GM19035 (cell line): ENCODE results near the gene BRAT1.

Experiments used
- ATAC-seq: cut with Tn5 transposase; IDR thresholded peaks from one replicate; pipeline ENCODE4 v1.9.1; 2021; ENCODE audit not compliant: unreplicated experiment

BRAT1 gene

DNA sequence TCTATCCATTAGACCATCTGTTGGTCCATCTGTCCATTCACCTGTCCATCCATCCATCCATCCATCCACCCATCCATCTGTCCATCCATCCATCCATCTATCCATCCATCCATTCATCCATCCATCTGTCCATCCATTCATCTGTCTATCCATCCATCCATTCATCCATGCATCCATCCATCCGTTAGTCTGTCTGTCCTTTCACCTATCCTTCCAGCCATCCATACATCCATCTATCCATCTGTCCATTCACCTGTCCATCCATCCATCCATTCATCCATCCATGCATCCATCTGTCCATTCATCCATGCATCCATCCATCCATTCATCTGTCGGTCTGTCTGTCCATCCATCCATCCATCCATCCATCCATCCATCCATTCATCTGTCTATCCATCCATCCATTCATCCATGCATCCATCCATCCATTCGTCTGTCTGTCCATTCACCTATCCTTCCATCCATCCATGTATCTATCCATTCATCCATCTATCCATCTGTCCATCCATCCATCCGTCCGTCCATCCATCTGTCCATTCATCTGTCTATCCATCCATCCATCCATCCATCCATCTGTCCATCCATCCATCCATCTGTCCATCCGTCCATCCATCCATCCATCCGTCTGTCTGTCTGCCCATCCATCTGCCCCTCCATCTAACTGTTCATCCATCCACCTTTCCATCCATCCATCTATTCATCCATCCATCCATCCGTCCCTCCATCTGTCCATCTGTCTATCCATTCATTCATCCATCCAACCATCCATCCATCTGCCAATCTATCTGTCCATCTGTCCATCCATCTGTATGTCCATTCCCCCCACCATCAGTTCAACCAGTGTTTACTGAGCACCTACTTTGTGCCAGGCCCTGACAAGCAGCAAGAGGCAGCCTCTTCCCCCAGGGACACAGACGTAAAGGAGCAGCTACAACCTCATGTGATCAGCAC is 40.6 kb downstream of the BRAT1 start:
- ATAC-seq = no peak

- no peak for ATAC-seq
Measured at GRCh38 chr7:2513702-2514101, 41.6 kb downstream of the BRAT1 start.

DNA sequence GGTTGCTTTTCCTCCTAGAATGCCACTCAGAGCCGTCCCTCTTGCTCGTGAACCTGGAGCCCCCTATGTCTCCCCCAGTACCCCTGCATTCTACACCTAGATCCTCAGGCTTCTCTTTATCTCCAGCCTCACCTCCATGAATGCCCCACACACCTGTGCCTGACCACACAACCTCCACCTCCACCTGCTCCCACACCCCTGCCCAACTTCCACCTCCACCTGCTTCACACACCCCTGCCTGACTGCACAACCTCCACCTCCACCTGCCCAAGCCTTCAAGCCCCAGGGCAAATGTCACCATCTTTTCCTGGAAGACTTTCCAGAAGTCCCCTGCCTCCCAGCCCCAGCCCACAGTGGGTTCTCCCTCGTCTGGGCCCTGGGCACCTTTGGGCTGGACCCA is 42.6 kb downstream of the BRAT1 start:
- no peak for ATAC-seq

DNA sequence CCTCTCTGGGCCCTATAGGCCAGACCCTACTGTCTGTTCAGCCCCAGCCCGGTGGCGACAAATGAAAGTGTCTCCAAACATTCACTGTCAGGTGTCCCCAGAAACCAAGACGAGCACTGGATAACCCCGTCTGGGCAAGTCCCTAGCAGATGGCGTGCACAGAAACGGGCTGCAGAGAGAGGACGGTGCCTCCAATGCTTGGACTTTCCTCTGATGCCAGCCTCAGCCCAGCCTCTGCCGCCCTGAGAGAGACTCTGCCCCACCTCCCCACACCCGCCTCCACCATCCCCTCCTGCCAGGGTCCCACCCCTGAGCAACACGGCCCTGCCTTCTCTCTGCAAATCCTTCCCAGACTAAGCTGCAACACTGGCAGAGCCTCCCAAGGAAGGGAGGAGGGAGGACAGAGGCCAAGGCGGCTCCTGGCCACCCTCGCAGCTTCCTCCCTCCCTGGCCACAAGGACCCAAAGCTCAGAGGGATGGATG is 43.1 kb downstream of the BRAT1 start:
- no peak for ATAC-seq

- no peak for ATAC-seq
Measured at GRCh38 chr7:2511769-2512168, 43.6 kb downstream of the BRAT1 start.

DNA sequence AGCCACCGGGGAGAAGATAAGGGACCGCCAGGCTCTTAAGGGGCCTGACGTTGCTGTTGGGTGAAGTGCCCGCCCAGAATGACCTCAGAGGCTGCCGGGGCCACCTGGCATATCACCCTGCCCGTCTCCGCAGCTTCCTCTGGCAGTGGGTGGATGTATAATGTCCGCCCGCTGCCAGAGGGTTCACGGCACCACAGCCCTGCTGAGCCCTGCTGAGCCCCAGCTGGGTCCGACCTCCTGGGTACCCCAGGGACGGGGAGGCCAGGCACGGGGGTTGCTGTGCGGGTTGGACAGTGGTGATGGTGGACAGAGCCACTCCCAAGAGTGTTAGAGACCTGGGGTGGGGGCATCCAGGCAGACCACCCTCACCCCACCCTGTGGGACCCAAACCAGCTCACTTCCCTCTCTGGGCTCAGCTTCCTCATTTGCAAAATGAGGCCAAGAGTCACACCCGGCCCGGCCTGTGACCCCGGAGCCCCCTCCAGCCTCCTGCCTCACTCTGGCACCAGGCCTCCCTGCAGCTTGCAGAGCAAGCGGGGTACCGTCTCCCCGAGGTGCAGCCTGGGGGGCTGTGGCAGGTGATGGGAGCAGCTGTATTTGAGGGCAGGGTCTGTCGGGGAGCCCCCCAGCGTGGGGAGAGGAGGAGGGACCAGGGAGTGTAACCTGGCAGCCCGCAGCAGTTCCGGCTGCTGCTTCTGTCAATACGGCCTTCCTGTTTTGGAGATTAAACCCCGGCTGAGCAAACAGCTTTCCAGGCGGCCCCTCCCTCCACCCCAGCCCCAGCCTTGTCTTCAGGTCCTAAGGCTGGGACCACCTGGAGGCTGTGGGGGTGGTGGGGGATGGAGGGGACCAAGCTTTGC is 44.2 kb downstream of the BRAT1 start:
- ATAC-seq = no peak

DNA sequence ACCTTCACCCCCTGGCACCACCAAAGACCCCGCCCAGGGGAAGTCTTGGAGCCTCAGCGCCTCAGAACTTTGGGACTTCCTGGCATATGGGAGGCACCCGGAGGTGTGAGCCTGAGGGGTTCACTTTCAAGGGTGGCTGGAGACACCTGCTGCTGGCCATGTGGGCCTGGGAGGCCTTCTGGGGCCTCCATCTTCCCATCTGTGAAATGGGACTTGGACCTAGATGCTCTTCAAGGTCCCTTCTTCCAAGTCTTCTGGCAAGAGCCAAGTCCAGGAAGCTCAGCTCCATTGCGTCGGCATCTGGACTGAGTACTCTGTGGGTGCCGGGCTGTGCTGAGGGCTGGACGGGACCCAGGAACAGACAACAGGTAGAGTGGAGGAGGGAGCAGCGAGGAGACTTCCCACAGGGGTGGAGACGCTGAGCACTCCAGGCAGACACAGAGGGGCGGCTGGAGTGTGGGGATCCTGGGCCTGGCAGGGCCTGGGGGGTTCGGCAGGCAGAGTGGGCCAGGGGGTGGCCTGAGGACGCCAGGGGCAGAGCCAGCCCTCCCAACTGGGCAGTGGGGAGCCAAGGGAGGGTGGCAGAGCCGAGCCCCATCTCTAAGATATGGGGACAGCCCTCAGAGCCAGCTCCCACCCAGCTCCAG is 45.1 kb downstream of the BRAT1 start:
- no peak for ATAC-seq

DNA sequence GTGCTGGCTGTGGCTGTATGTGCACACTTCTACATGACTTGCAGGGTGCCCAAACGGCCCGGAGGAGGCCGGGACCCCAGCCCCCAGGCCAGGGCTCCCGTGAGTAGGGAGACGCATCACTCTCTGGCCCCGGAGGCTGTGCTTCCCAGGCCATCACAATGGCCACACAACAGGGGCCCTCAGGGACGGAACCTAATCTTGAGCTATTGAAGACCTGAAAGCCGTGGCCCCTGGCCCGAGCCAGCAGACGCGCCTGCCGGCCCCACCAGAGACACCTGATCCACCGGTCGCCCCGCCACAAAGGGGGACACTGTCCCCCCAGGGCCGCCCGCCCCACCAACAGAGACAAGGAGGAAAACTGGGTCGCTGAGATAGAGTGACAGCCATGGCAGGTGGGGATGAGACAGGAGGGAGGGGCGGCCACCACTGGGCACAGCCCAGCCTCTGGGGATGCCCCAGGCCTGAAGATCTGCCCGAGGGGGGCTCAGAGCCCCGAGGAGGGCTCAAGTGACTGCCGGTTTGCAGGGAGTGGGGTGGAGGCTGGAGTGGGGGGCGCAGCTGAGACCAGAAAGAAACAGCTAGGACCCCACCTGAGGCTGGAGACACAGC is 45.9 kb downstream of the BRAT1 start:
- ATAC-seq = no peak

DNA sequence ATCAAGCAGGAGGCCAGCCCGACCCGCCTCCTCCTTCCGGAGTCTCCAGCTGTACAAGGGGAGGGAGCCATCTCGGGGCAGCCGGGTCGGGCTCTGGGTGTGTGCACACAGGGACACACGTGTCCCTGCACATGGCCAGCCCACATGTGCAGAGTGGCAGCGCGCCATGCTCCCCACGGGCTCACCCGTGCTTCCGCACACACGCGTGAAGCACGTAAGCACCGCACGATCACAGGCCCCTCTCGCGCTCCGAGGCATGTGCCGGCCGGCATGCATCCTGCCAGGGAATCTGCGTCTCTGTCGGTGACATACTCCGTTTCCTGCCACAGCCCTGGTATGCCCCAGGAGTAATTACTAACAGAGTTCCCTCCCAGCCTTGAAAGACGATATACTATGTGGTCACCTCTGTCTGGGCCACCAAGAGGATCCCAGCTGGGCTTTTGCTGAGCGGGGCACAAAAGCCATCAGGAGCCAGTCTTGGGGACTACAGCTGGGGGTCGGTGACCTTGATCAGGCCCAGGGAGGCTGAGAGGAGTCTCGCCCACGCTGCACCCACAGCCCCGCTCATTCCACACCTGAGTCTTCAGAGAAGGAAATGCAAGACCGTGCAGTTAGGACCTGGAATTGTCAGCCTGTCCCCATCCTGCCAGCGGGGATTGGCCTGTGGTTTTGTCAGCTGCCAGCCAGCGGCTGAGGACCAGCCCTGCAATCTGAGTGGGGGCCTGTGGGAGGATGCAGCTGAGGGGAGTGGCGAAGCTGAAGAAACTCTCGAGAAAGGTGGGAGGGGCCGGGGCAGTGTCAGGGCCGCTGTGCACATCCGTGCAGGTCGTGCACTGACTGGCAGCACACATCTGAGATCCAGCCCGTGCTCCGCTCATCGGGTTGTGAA is 46.8 kb downstream of the BRAT1 start:
- ATAC-seq = no peak

DNA sequence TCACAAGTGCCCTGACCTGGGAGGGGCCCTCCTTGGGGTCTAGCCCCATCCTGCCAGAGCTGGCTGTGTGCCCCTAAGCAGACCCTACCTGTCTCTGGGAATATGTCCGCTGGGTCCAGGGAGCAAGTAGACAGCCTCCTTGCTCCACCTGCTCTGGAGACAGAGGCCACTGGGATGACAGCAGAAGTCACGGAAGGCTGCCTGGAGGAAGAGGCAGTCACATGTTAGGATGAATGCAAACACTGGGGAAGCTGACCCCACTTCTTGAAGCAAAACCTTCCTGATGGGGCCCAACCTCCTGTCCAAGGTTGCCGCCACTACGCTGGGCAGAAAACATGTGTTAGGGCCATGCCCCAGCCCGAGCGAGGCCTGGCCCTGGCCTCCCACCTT is 47.4 kb downstream of the BRAT1 start:
- ATAC-seq = no peak

DNA sequence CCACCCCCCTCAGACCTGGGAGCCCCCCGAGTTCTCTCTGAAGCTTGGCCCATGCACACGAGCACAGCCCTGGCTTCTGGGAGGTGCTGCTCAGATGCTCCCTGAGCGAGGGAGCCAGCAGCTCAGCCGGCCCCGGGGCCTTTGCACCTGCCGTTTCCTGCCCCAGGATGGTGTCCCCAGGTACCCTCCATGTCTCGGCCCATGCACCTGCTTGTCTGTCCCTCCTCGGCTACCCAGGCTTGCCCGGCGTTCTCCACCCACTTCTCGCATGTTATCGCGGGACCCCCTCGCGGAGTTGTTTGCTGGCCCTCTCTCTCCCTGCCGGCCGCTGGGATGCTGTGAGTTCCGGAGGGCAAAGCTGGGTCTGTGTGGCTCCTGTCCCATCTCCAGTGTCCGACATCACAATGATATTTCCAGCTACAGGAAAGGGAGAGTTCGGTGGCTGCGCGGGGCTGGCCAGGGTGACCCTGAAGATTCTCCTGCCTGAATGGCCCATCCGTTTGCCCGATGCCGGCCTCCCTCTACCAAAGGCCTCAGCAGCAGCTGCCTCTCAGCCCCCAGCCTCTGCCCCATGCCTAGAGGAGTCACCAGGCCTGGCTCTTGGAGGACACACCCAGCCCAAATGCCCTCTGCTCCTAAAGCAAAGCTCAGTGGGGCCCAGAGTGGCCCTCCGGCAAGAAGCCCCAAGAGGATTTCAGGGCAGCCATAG is 48.0 kb downstream of the BRAT1 start:
- no peak for ATAC-seq

GRCh38 chr7:2505401-2505800 is 49.9 kb downstream of the BRAT1 start:
- ATAC-seq = no peak

DNA sequence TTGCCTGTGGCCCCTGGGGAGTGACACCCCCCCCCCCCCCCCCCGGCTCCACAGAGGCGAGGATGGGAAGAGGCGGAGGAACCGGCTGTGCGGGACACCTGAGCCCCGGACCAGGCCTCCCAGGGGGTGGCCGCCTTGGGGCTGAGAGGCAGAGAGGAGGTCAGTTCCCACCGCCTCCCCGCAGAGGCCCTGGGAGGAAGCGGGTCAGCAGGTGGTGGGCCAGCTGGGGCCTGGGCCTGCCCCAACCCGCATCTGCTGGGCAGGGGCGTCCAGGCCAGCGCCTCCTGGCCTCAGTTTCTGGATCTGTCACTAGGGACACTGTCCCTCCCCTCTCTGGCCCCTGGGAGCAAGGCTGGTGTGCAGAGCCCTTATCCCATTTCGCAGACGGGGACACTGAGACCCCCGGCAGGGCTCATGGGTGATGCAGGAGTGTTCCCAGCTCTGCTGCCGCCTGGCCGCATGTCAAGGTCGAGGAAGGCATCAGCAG is 50.4 kb downstream of the BRAT1 start:
- ATAC-seq = no peak

DNA sequence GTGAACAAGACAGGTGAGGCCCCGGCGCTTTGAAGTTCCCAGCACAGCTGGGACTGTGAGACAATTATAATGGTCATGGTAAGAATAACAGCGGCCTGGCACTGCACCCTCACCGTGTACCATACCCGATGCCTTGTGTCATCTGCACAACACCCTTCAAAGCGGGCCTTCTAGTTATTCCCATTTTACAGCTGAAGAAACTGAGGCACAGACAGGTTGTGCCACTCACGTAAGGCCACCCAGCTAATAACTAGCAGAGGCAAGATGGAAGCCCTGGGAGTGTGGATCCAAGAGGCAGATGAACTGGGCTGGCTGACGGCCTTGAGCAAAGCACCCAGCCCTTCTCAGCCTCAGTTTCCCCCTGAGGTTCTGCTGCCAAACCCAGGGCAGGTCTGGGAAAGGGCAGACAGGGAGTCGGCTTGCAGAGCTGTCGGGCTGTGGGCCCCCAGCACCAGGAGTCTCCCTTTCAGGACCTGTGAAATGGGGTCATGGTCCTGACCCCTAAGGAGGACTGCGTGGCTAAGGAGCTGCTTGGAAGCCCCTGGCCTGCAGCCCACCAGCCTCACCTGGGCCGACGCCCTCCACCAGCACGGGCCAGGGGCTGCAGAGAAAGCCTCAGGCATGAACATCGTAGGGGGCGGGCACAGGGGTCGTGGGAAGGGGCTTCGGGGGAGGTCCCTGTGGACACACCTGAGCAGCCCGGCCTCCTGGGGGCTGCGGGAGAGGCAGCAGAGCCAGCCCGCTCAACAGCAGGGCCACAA is 51.0 kb downstream of the BRAT1 start:
- no peak for ATAC-seq

DNA sequence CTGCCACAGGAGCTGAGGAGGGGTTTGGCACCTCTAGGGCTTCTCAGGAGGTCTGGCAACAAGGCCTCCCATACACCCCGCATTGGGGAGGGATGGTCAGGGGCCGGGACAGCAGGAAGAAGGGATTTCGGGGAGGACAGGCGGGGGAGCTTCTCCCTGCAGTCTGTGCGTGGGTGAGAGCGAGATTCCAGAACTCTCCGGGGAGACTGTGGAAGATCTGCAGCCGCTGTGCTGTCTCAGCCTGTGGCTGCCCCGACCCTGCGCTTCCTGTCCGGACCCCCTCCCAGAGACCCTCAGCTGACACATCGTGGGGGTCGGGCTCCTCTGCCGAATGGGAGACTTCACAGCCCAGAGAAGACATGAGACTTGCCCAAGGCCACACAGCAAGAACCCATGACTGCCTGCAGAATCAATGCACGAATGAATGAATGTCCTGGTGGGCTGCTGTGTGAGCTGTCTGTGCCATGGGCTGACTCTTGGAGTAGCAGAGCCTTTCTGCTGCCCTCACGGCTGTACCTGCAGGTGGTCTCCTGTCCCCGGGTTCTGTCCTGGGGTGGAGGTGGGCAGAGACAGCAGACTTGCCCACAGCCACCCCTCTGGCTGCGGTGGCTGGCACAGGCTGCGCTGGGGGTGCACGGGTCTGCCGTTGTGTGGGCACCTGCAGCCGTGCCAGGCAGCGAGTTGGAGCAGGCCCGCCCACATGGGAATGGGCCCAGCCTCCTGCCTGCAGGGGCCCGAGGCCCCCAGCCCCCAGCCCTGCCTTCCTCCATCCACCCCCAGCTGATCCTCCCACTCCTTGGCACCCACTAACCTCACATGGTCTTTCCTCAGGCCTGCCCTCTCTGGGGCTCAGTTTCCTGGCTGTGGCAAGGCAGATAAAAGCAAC is 52.0 kb downstream of the BRAT1 start:
- no peak for ATAC-seq

DNA sequence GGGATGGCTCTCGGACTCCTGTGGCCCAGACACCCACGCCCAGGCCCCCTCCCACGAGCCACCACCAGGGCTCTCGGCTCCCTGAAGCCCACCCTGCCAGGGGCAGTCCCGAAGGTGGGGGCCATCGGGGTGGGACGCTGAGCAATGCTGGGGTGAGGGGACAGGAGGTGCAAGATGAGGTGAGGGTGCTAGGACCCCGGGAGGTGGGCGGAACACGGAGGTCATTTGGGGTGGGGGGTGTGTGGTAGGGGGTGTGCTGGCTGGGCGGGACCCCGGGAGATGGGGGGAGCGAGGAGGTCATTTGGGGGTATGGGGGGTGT is 52.7 kb downstream of the BRAT1 start:
- ATAC-seq = no peak

GRCh38 chr7:2501947-2502646 is 53.2 kb downstream of the BRAT1 start:
- no peak for ATAC-seq
